OCI-LY7 (cell line): ENCODE data around the gene PHACTR1. TPM values are rescaled to one million over a fixed set of nuclear protein-coding genes. Genes with fewer than 3 reads are reported as not detected.

Source experiments
- BruUV-seq: library from RNA; stranded (reverse); fragments of 400-500 nt; replicated peaks from 2 replicates; lab custom pipeline; 2021; lab: Mats Ljungman, UMichigan
- CTCF ChIA-PET: fragments of 300-600 bp; sonication (Branson Sonifier 250); formaldehyde crosslinking; loops from one replicate; lab custom pipeline; 2022; ENCODE audit warnings: antibody characterized with exemption; ENCODE audit not compliant: unreplicated experiment; lab: Charles Lee
- POLR2A ChIA-PET: fragments of 300-600 bp; sonication (Branson Sonifier 250); formaldehyde crosslinking; loops from one replicate; lab custom pipeline; 2022; ENCODE audit warnings: antibody characterized with exemption; lab: Charles Lee
- DNase-seq: peaks from one replicate; pipeline ENCODE4 v3.0.0-alpha.2; 2015; ENCODE audit warnings: low spot score
- H2AFZ ChIP-seq: fragments of 200-600 bp; sonication (generic), shearing (Covaris generic); 2 replicates; pipeline ENCODE4 v1.6.1; 2014; ENCODE audit warnings: mild to moderate bottlenecking, antibody characterized with exemption, low read length, moderate library complexity
- H3K27ac ChIP-seq: fragments of 200-600 bp; sonication (generic); 2 replicates; pipeline ENCODE4 v1.5.1; 2014; ENCODE audit warnings: mixed run types, low read depth, mild to moderate bottlenecking, moderate library complexity, low read length, inconsistent platforms; ENCODE audit not compliant: poor library complexity, severe bottlenecking
- H3K36me3 ChIP-seq: fragments of 200-600 bp; sonication (generic); 2 replicates; pipeline ENCODE4 v1.6.1; 2014; ENCODE audit warnings: mild to moderate bottlenecking, antibody characterized with exemption, low read length, moderate library complexity, mixed read lengths; ENCODE audit not compliant: insufficient read depth
- H3K4me1 ChIP-seq: fragments of 200-600 bp; sonication (generic); 2 replicates; pipeline ENCODE4 v1.5.1; 2014; ENCODE audit warnings: mild to moderate bottlenecking, low read length; ENCODE audit not compliant: insufficient read depth, poor library complexity, severe bottlenecking
- H3K4me2 ChIP-seq: fragments of 200-600 bp; sonication (generic); 2 replicates; pipeline ENCODE4 v1.6.1; 2014; ENCODE audit warnings: mild to moderate bottlenecking, low read length
- H3K4me3 ChIP-seq: fragments of 200-600 bp; sonication (generic); 2 replicates; pipeline ENCODE4 v1.5.1; 2014; ENCODE audit warnings: mild to moderate bottlenecking, low read depth, low read length; ENCODE audit not compliant: poor library complexity, severe bottlenecking
- H3K79me2 ChIP-seq: fragments of 200-600 bp; sonication (generic); 2 replicates; pipeline ENCODE4 v1.6.1; 2016; ENCODE audit warnings: low read depth, mild to moderate bottlenecking, low read length, moderate library complexity, mixed read lengths; ENCODE audit not compliant: insufficient read depth
- H3K9me2 ChIP-seq: fragments of 200-600 bp; sonication (generic); 2 replicates; pipeline ENCODE4 v1.6.1; 2016; ENCODE audit warnings: mild to moderate bottlenecking, low read length, mixed read lengths; ENCODE audit not compliant: insufficient read depth
- H3K9me3 ChIP-seq: fragments of 200-600 bp; sonication (generic); 2 replicates; pipeline ENCODE4 v1.6.1; 2014; ENCODE audit warnings: mild to moderate bottlenecking, mixed run types, low read length, mixed read lengths
- H4K20me1 ChIP-seq: fragments of 200-600 bp; sonication (generic); 2 replicates; pipeline ENCODE4 v1.6.1; 2014; ENCODE audit warnings: mild to moderate bottlenecking, antibody characterized with exemption, low read length, moderate library complexity, mixed read lengths; ENCODE audit not compliant: insufficient read depth
- CTCF ChIP-seq: fragments of 200-600 bp; sonication (generic); conservative IDR thresholded peaks from 2 replicates; pipeline ENCODE4 v1.5.1; 2014; ENCODE audit warnings: mild to moderate bottlenecking, antibody characterized with exemption, low read length, moderate library complexity, mixed read lengths
- EZH2phosphoT487 ChIP-seq: fragments of 200-600 bp; sonication (generic); IDR thresholded peaks from 2 replicates; pipeline ENCODE4 v1.6.1; 2018; ENCODE audit warnings: low read depth, borderline replicate concordance, mild to moderate bottlenecking, mixed run types, antibody characterized with exemption, low read length, moderate library complexity, mixed read lengths
- intact Hi-C: fragments of 100-400 bp; cut with micrococcal nuclease; formaldehyde crosslinking; loops from one replicate; pipeline ENCODE4 v1.10.0; 2022; ENCODE audit not compliant: unreplicated experiment
- total RNA-seq, 2 experiments: library from RNA; depleted of rRNA in 1 of 2; stranded (reverse); fragments of >200 nt in 1 of 2; shearing (Covaris generic) in 1 of 2; gene quantifications; 2 replicates each; pipeline ENCODE4 v1.2.3, GENCODE V29; 2014 to 2022

The PHACTR1 gene
- total RNA-seq, 2 experiments from 2014 or later: 25.1 to 46.6 TPM

- no peak for TF ChIP-seq CTCF
- Histone ChIP-seq H3K79me2 (no peaks in the 10 kb centered on the region), H3K36me3 (no peaks in the 10 kb centered on the region), H3K9me2 (no peaks in the 10 kb centered on the region), H3K27ac (no peak overlapping the region), H2AFZ (no peak overlapping the region), H4K20me1 (no peaks in the 10 kb centered on the region), H3K4me2 (no peak overlapping the region), H3K4me1 (no peaks in the 10 kb centered on the region), H3K9me3 (no peaks in the 10 kb centered on the region), H3K4me3 (no peak overlapping the region)
- ChIA-PET POLR2A (interaction anchor here (0.5 to 1.0 kb wide), 4 partner anchors 11 to 1611 kb away, joined by 3 to 4 read pairs (median 4); no protein-coding TSS in a partner anchor), CTCF (no interaction called here)
- no TSS peak for BruUV-seq
- intact Hi-C loops: no loop called here
- DNase-seq: no peak
Measured at GRCh38 chr6:13239530-13240455, 523.2 kb downstream of the PHACTR1 start.

GRCh38 chr6:13241364-13241763, 524.8 kb downstream of the PHACTR1 start:
- no peak overlapping the region for H3K4me2 ChIP-seq
- H3K4me1 ChIP-seq: no peaks in the 10 kb centered on the region
- no peak overlapping the region for H3K4me3 ChIP-seq
- H2AFZ ChIP-seq: no peak overlapping the region
- no peak overlapping the region for H3K27ac ChIP-seq
- no peaks in the 10 kb centered on the region for H4K20me1 ChIP-seq
- H3K36me3 ChIP-seq: no peaks in the 10 kb centered on the region
- TF ChIP-seq CTCF (no peak), EZH2phosphoT487 (no peak)
- POLR2A ChIA-PET: interaction anchor here (1.1 kb wide), 1 partner anchor 17 kb away, joined by 3 read pairs; no protein-coding TSS in a partner anchor
- CTCF ChIA-PET: interaction anchor here (0.6 kb wide), 1 partner anchor 15 kb away, joined by 3 read pairs; no protein-coding TSS in a partner anchor
- intact Hi-C loops: no loop called here
- no TSS peak for BruUV-seq
- H3K79me2 ChIP-seq: no peaks in the 10 kb centered on the region
- no peaks in the 10 kb centered on the region for H3K9me3 ChIP-seq
- DNase-seq: no peak
- H3K9me2 ChIP-seq: no peaks in the 10 kb centered on the region

- TF ChIP-seq CTCF (no peak), EZH2phosphoT487 (no peak)
- Histone ChIP-seq H3K4me1 (no peaks in the 10 kb centered on the region), H3K4me2 (no peak overlapping the region), H3K9me3 (no peaks in the 10 kb centered on the region), H3K9me2 (no peaks in the 10 kb centered on the region), H3K36me3 (no peaks in the 10 kb centered on the region), H2AFZ (no peak overlapping the region), H3K4me3 (no peak overlapping the region), H3K27ac (no peak overlapping the region), H4K20me1 (no peaks in the 10 kb centered on the region), H3K79me2 (no peaks in the 10 kb centered on the region)
- no TSS peak for BruUV-seq
- no peak for DNase-seq
- ChIA-PET CTCF (no interaction called here), POLR2A (interaction anchor here (0.9 kb wide), 1 partner anchor 9 kb away, joined by 3 read pairs; no protein-coding TSS in a partner anchor)
- intact Hi-C loops: no loop called here
Measured at GRCh38 chr6:13242178-13242577, 525.6 kb downstream of the PHACTR1 start.
